A673 (cell line): ENCODE results near the gene PCSK7.

Experiments
- EZH2 ChIP-seq: fragments of 200-600 bp; sonication (generic); IDR thresholded peaks from 2 replicates; pipeline ENCODE4 v1.6.1; 2017; ENCODE audit warnings: borderline replicate concordance, low read depth, mild to moderate bottlenecking, mixed read lengths, antibody characterized with exemption, low read length; ENCODE audit not compliant: poor library complexity, severe bottlenecking
- TF ChIP-seq, protein P1 (sequence below): fragments of 300-800, 200-600 bp; sonication (generic); conservative IDR thresholded peaks from 2 replicates; pipeline ENCODE4 v1.5.1; 2017; ENCODE audit warnings: low read depth, mild to moderate bottlenecking, antibody characterized with exemption, low read length, moderate library complexity, mixed read lengths

DNA sequence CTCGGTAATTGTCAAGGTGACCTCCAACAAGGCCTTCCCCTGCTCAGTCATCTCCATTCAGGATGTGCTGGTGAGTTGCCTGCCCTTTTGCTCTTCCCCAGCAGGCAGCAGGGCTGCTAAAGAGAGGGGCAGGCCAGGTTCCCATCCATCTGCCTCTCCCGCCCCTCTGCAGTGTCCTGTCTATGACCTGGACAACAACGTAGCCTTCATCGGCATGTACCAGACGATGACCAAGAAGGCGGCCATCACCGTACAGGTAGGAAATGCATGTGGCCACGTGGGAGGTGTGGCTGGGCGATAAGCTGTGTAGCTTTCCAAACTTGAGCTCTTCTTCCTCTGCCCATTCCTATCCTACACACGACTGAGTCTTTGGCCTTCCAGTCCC lies 49.3 kb downstream of the PCSK7 start:
- TF ChIP-seq, protein P1, sequence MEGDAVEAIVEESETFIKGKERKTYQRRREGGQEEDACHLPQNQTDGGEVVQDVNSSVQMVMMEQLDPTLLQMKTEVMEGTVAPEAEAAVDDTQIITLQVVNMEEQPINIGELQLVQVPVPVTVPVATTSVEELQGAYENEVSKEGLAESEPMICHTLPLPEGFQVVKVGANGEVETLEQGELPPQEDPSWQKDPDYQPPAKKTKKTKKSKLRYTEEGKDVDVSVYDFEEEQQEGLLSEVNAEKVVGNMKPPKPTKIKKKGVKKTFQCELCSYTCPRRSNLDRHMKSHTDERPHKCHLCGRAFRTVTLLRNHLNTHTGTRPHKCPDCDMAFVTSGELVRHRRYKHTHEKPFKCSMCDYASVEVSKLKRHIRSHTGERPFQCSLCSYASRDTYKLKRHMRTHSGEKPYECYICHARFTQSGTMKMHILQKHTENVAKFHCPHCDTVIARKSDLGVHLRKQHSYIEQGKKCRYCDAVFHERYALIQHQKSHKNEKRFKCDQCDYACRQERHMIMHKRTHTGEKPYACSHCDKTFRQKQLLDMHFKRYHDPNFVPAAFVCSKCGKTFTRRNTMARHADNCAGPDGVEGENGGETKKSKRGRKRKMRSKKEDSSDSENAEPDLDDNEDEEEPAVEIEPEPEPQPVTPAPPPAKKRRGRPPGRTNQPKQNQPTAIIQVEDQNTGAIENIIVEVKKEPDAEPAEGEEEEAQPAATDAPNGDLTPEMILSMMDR = no peak
- TF ChIP-seq EZH2 = no peak
